Neural progenitor cell (in vitro differentiated cells): ENCODE results near the gene IQCK.

Source experiments
- CTCF ChIP-seq: fragments of 200-600 bp; sonication (generic); IDR thresholded peaks from 2 replicates; pipeline ENCODE4 v1.5.1; 2017; ENCODE audit warnings: antibody characterized with exemption, mild to moderate bottlenecking
- EZH2phosphoT487 ChIP-seq: fragments of 200-600 bp; sonication (generic); IDR thresholded peaks from 2 replicates; pipeline ENCODE4 v1.6.1; 2017; ENCODE audit warnings: antibody characterized with exemption

- TF ChIP-seq CTCF, result no peak
- no peak for TF ChIP-seq EZH2phosphoT487
These were observed 142.3 kb downstream of the IQCK start for GRCh38 chr16:19860166-19861041.
